Measurements from ENCODE around the gene ART4. TPM values are rescaled to one million over a fixed set of nuclear protein-coding genes. Genes with fewer than 3 reads are reported as not detected.
A peak's percentile ranks its signal among the peaks of the same experiment; 100 is the strongest.

The ART4 gene
- total RNA-seq, 2 experiments from 2014 or later = not detected

GRCh38 chr12:14826491-14826890 lies 16.8 kb downstream of the ART4 start:
- Mint-ChIP-seq H3K9me3 (no peaks in the 10 kb centered on the region), H3K4me1 (ENCODE audit: low read depth) (peaks cover 22% of the 10 kb centered on the region), H3K4me3 (no peak overlapping the region), H3K36me3 (ENCODE audit: low read depth) (no peaks in the 10 kb centered on the region), H3K27me3 (peaks cover 2% of the 10 kb centered on the region), H3K27ac (no peak overlapping the region)
- TF ChIP-seq, protein P1, sequence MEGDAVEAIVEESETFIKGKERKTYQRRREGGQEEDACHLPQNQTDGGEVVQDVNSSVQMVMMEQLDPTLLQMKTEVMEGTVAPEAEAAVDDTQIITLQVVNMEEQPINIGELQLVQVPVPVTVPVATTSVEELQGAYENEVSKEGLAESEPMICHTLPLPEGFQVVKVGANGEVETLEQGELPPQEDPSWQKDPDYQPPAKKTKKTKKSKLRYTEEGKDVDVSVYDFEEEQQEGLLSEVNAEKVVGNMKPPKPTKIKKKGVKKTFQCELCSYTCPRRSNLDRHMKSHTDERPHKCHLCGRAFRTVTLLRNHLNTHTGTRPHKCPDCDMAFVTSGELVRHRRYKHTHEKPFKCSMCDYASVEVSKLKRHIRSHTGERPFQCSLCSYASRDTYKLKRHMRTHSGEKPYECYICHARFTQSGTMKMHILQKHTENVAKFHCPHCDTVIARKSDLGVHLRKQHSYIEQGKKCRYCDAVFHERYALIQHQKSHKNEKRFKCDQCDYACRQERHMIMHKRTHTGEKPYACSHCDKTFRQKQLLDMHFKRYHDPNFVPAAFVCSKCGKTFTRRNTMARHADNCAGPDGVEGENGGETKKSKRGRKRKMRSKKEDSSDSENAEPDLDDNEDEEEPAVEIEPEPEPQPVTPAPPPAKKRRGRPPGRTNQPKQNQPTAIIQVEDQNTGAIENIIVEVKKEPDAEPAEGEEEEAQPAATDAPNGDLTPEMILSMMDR (IDR thresholded peaks at IDR 0.05) = no peak
- intact Hi-C loops (cut with micrococcal nuclease) = no loop called here
- no peak for ATAC-seq
- CTCF ChIA-PET = interaction anchor here (1.1 kb wide), 1 partner anchor 395 kb away, joined by 3 read pairs; the partner anchor contains the start of gene RERG
- DNase-seq = no peak
- POLR2A ChIA-PET = no interaction called here

GRCh38 chr12:14825256-14825655 lies 18.1 kb downstream of the ART4 start:
- ChIA-PET POLR2A (no interaction called here), CTCF (interaction anchor here (0.6 to 1.3 kb wide), 6 partner anchors 9 to 639 kb away, joined by 3 to 5 read pairs (median 4); no protein-coding TSS in a partner anchor)
- intact Hi-C loops (cut with micrococcal nuclease) = no loop called here

GRCh38 chr12:14824012-14824634 lies 19.2 kb downstream of the ART4 start:
- Mint-ChIP-seq H3K36me3 (ENCODE audit: low read depth) (no peaks in the 10 kb centered on the region), H3K27ac (no peak overlapping the region), H3K9me3 (no peaks in the 10 kb centered on the region), H3K4me1 (ENCODE audit: low read depth) (peaks cover 22% of the 10 kb centered on the region), H3K27me3 (no peaks in the 10 kb centered on the region), H3K4me3 (no peak overlapping the region)
- ChIA-PET CTCF (interaction anchor here (1.0 to 1.3 kb wide), 4 partner anchors 10 to 638 kb away, joined by 3 to 4 read pairs (median 4); no protein-coding TSS in a partner anchor), POLR2A (no interaction called here)
- ATAC-seq = peak; percentile 77
- TF ChIP-seq, protein P1 (IDR thresholded peaks at IDR 0.05) = no peak
- DNase-seq = no peak
- intact Hi-C loops (cut with micrococcal nuclease) = no loop called here

More at GRCh38 chr12:14825256-14825655, 18.1 kb downstream of the ART4 start:
- no peak for DNase-seq
- Mint-ChIP-seq H3K36me3 (ENCODE audit: low read depth) (no peaks in the 10 kb centered on the region), H3K9me3 (no peaks in the 10 kb centered on the region), H3K27ac (no peak overlapping the region), H3K4me3 (no peak overlapping the region), H3K27me3 (no peaks in the 10 kb centered on the region), H3K4me1 (ENCODE audit: low read depth) (peaks cover 22% of the 10 kb centered on the region)
- TF ChIP-seq, protein P1 (IDR thresholded peaks at IDR 0.05) = no peak
- ATAC-seq = no peak

- H3K27me3 Mint-ChIP-seq = peaks cover 2% of the 10 kb centered on the region
- no peak within 1 kb of the TSS for H3K27ac Mint-ChIP-seq
- H3K4me3 Mint-ChIP-seq = no peak within 1 kb of the TSS
- no peaks in the 10 kb centered on the region for H3K36me3 Mint-ChIP-seq (ENCODE audit: low read depth)
- POLR2A ChIA-PET = no interaction called here
- peaks cover 17% of the 10 kb centered on the region for H3K4me1 Mint-ChIP-seq (ENCODE audit: low read depth)
- H3K9me3 Mint-ChIP-seq = no peaks in the 10 kb centered on the region
- DNase-seq (no peak), ATAC-seq (no peak)
- CTCF ChIA-PET = no interaction called here
- TF ChIP-seq, protein P1 (IDR thresholded peaks at IDR 0.05) = no peak
- intact Hi-C loops (cut with micrococcal nuclease) = no loop called here
These were observed 29.3 kb downstream of the ART4 start, which contains the start of gene SMCO3 for GRCh38 chr12:14814014-14814413. Gene SMCO3 (minus strand): TSS chr12:14814182. CDS start chr12:14806680, 7,502 bp downstream.

- Mint-ChIP-seq H3K4me3 (no peak overlapping the region), H3K27ac (peak overlapping the region; percentile 13), H3K36me3 (ENCODE audit: low read depth) (no peaks in the 10 kb centered on the region), H3K27me3 (peaks cover 2% of the 10 kb centered on the region), H3K9me3 (no peaks in the 10 kb centered on the region), H3K4me1 (ENCODE audit: low read depth) (peaks cover 14% of the 10 kb centered on the region)
- ATAC-seq (no peak), DNase-seq (no peak)
- TF ChIP-seq, protein P1 (IDR thresholded peaks at IDR 0.05) = no peak
- ChIA-PET POLR2A (interaction anchor here (1.1 kb wide), 1 partner anchor 37 kb away, joined by 3 read pairs; no protein-coding TSS in a partner anchor), CTCF (interaction anchor here (1.4 to 3.1 kb wide), 2 partner anchors 183 to 185 kb away, joined by 4 to 12 read pairs; no protein-coding TSS in a partner anchor)
- intact Hi-C loops (cut with micrococcal nuclease) = no loop called here
These were observed 31.8 kb downstream of the ART4 start for GRCh38 chr12:14811486-14811885.

Data from activated CD8-positive, alpha-beta T cell treated with anti-CD3 and anti-CD28 coated beads for 36 hours (primary cell).